Measurements from ENCODE around the gene KCNIP4. TPM values are rescaled to one million over a fixed set of nuclear protein-coding genes. Genes with fewer than 3 reads are reported as not detected.
A peak's percentile ranks its signal among the peaks of the same experiment; 100 is the strongest.

The KCNIP4 gene
- polyA plus RNA-seq, 4 donors = 1.3 to 3.7 TPM; not detected in 2

GRCh38 chr4:21792736-21793135, 155.8 kb downstream of the KCNIP4 start:
- H3K4me1 ChIP-seq (ENCODE audit: control insufficient read depth in 3 of 3, insufficient read depth in 2 of 3, low read depth in 1 of 3, low read length in 2 of 3) = no peaks in the 10 kb centered on the region
- no peak overlapping the region for H3K27ac ChIP-seq (ENCODE audit: low read depth in 1 of 3, low read length in 2 of 3)
- FAIRE-seq = no peak
- H3K27me3 ChIP-seq (ENCODE audit: control insufficient read depth in 3 of 3, insufficient read depth in 3 of 3, low read length in 3 of 3) = no peaks in the 10 kb centered on the region
- no peaks in the 10 kb centered on the region for H3K36me3 ChIP-seq (ENCODE audit: control insufficient read depth in 3 of 3, insufficient read depth in 2 of 3, low read depth in 1 of 3, low read length in 3 of 3)
- H3K9me3 ChIP-seq (ENCODE audit: control insufficient read depth in 2 of 2, insufficient read depth in 1 of 2, low read depth in 1 of 2, low read length in 1 of 2) = no peaks in the 10 kb centered on the region
- no peak overlapping the region for H3K4me3 ChIP-seq (ENCODE audit: low read depth in 1 of 3, low read length in 3 of 3)
- DNase-seq = no peak

GRCh38 chr4:21790438-21791029, 158.0 kb downstream of the KCNIP4 start:
- 37 to 42% (median 39%) methylated on average over 4 of the region's 4 CpGs for WGBS, 3 donors
- no peak overlapping the region for H3K27ac ChIP-seq (ENCODE audit: low read depth in 1 of 3, low read length in 2 of 3)
- H3K9me3 ChIP-seq (ENCODE audit: control insufficient read depth in 2 of 2, insufficient read depth in 1 of 2, low read depth in 1 of 2, low read length in 1 of 2) = no peaks in the 10 kb centered on the region
- DNase-seq = peak; percentile 14 to 30
- H3K27me3 ChIP-seq (ENCODE audit: control insufficient read depth in 3 of 3, insufficient read depth in 3 of 3, low read length in 3 of 3) = no peaks in the 10 kb centered on the region
- no peak for FAIRE-seq
- H3K4me1 ChIP-seq (ENCODE audit: control insufficient read depth in 3 of 3, insufficient read depth in 2 of 3, low read depth in 1 of 3, low read length in 2 of 3) = no peaks in the 10 kb centered on the region
- no peaks in the 10 kb centered on the region for H3K36me3 ChIP-seq (ENCODE audit: control insufficient read depth in 3 of 3, insufficient read depth in 2 of 3, low read depth in 1 of 3, low read length in 3 of 3)
- no peak overlapping the region for H3K4me3 ChIP-seq (ENCODE audit: low read depth in 1 of 3, low read length in 3 of 3)

- no peak overlapping the region for H3K4me3 ChIP-seq (ENCODE audit: low read depth in 1 of 3, low read length in 3 of 3)
- DNase-seq (no peak), FAIRE-seq (no peak)
- H3K27me3 ChIP-seq (ENCODE audit: control insufficient read depth in 3 of 3, insufficient read depth in 3 of 3, low read length in 3 of 3) = peaks cover 0 to 2% (median 0%) of the 10 kb centered on the region in 3 donors
- H3K9me3 ChIP-seq (ENCODE audit: control insufficient read depth in 2 of 2, insufficient read depth in 1 of 2, low read depth in 1 of 2, low read length in 1 of 2) = no peaks in the 10 kb centered on the region
- H3K4me1 ChIP-seq (ENCODE audit: control insufficient read depth in 3 of 3, insufficient read depth in 2 of 3, low read depth in 1 of 3, low read length in 2 of 3) = no peaks in the 10 kb centered on the region
- no peak overlapping the region for H3K27ac ChIP-seq (ENCODE audit: low read depth in 1 of 3, low read length in 2 of 3)
- H3K36me3 ChIP-seq (ENCODE audit: control insufficient read depth in 3 of 3, insufficient read depth in 2 of 3, low read depth in 1 of 3, low read length in 3 of 3) = no peaks in the 10 kb centered on the region
These were observed 168.4 kb downstream of the KCNIP4 start for GRCh38 chr4:21780148-21780547.

GRCh38 chr4:21778702-21779101, 169.9 kb downstream of the KCNIP4 start:
- WGBS, 3 donors = 25 to 39% (median 35%) methylated on average over 2 of the region's 2 CpGs
- Histone ChIP-seq H3K4me1 (ENCODE audit: control insufficient read depth in 3 of 3, insufficient read depth in 2 of 3, low read depth in 1 of 3, low read length in 2 of 3) (no peaks in the 10 kb centered on the region), H3K4me3 (ENCODE audit: low read depth in 1 of 3, low read length in 3 of 3) (no peak overlapping the region), H3K9me3 (ENCODE audit: control insufficient read depth in 2 of 2, insufficient read depth in 1 of 2, low read depth in 1 of 2, low read length in 1 of 2) (no peaks in the 10 kb centered on the region), H3K27me3 (ENCODE audit: control insufficient read depth in 3 of 3, insufficient read depth in 3 of 3, low read length in 3 of 3) (peaks cover 0 to 2% (median 0%) of the 10 kb centered on the region in 3 donors), H3K27ac (ENCODE audit: low read depth in 1 of 3, low read length in 2 of 3) (no peak overlapping the region), H3K36me3 (ENCODE audit: control insufficient read depth in 3 of 3, insufficient read depth in 2 of 3, low read depth in 1 of 3, low read length in 3 of 3) (no peaks in the 10 kb centered on the region)
- FAIRE-seq = no peak
- peak in 1 of 2 donors; percentile 12 for DNase-seq

GRCh38 chr4:21775703-21776102, 172.9 kb downstream of the KCNIP4 start:
- H3K4me1 ChIP-seq (ENCODE audit: control insufficient read depth in 3 of 3, insufficient read depth in 2 of 3, low read depth in 1 of 3, low read length in 2 of 3) = no peaks in the 10 kb centered on the region
- no peak overlapping the region for H3K27ac ChIP-seq (ENCODE audit: low read depth in 1 of 3, low read length in 2 of 3)
- no peak for FAIRE-seq
- peaks cover 0 to 2% (median 0%) of the 10 kb centered on the region in 3 donors for H3K27me3 ChIP-seq (ENCODE audit: control insufficient read depth in 3 of 3, insufficient read depth in 3 of 3, low read length in 3 of 3)
- no peak overlapping the region for H3K4me3 ChIP-seq (ENCODE audit: low read depth in 1 of 3, low read length in 3 of 3)
- no peak for DNase-seq
- H3K36me3 ChIP-seq (ENCODE audit: control insufficient read depth in 3 of 3, insufficient read depth in 2 of 3, low read depth in 1 of 3, low read length in 3 of 3) = no peaks in the 10 kb centered on the region
- 87 to 90% (median 89%) methylated on average over 3 of the region's 3 CpGs for WGBS, 3 donors
- H3K9me3 ChIP-seq (ENCODE audit: control insufficient read depth in 2 of 2, insufficient read depth in 1 of 2, low read depth in 1 of 2, low read length in 1 of 2) = no peaks in the 10 kb centered on the region

GRCh38 chr4:21769404-21770147, 179.0 kb downstream of the KCNIP4 start:
- no peak overlapping the region for H3K27ac ChIP-seq (ENCODE audit: low read depth in 1 of 3, low read length in 2 of 3)
- 39 to 46% (median 45%) methylated on average over 4 of the region's 4 CpGs for WGBS, 3 donors
- H3K27me3 ChIP-seq (ENCODE audit: control insufficient read depth in 3 of 3, insufficient read depth in 3 of 3, low read length in 3 of 3) = no peaks in the 10 kb centered on the region
- FAIRE-seq = no peak
- no peaks in the 10 kb centered on the region for H3K4me1 ChIP-seq (ENCODE audit: control insufficient read depth in 3 of 3, insufficient read depth in 2 of 3, low read depth in 1 of 3, low read length in 2 of 3)
- no peaks in the 10 kb centered on the region for H3K9me3 ChIP-seq (ENCODE audit: control insufficient read depth in 2 of 2, insufficient read depth in 1 of 2, low read depth in 1 of 2, low read length in 1 of 2)
- H3K36me3 ChIP-seq (ENCODE audit: control insufficient read depth in 3 of 3, insufficient read depth in 2 of 3, low read depth in 1 of 3, low read length in 3 of 3) = no peaks in the 10 kb centered on the region
- H3K4me3 ChIP-seq (ENCODE audit: low read depth in 1 of 3, low read length in 3 of 3) = no peak overlapping the region
- DNase-seq = no peak

GRCh38 chr4:21768349-21769310, 179.9 kb downstream of the KCNIP4 start:
- no peaks in the 10 kb centered on the region for H3K4me1 ChIP-seq (ENCODE audit: control insufficient read depth in 3 of 3, insufficient read depth in 2 of 3, low read depth in 1 of 3, low read length in 2 of 3)
- WGBS, 3 donors = 17 to 26% (median 20%) methylated on average over 6 of the region's 6 CpGs
- no peaks in the 10 kb centered on the region for H3K9me3 ChIP-seq (ENCODE audit: control insufficient read depth in 2 of 2, insufficient read depth in 1 of 2, low read depth in 1 of 2, low read length in 1 of 2)
- no peak overlapping the region for H3K27ac ChIP-seq (ENCODE audit: low read depth in 1 of 3, low read length in 2 of 3)
- H3K4me3 ChIP-seq (ENCODE audit: low read depth in 1 of 3, low read length in 3 of 3) = no peak overlapping the region
- H3K36me3 ChIP-seq (ENCODE audit: control insufficient read depth in 3 of 3, insufficient read depth in 2 of 3, low read depth in 1 of 3, low read length in 3 of 3) = no peaks in the 10 kb centered on the region
- H3K27me3 ChIP-seq (ENCODE audit: control insufficient read depth in 3 of 3, insufficient read depth in 3 of 3, low read length in 3 of 3) = no peaks in the 10 kb centered on the region
- peak; percentile 89 for FAIRE-seq
- DNase-seq = peak; percentile 42 to 44

- H3K9me3 ChIP-seq (ENCODE audit: control insufficient read depth in 2 of 2, insufficient read depth in 1 of 2, low read depth in 1 of 2, low read length in 1 of 2) = no peaks in the 10 kb centered on the region
- peak; percentile 44 to 53 for DNase-seq
- no peaks in the 10 kb centered on the region for H3K4me1 ChIP-seq (ENCODE audit: control insufficient read depth in 3 of 3, insufficient read depth in 2 of 3, low read depth in 1 of 3, low read length in 2 of 3)
- FAIRE-seq = no peak
- no peak overlapping the region for H3K4me3 ChIP-seq (ENCODE audit: low read depth in 1 of 3, low read length in 3 of 3)
- H3K36me3 ChIP-seq (ENCODE audit: control insufficient read depth in 3 of 3, insufficient read depth in 2 of 3, low read depth in 1 of 3, low read length in 3 of 3) = no peaks in the 10 kb centered on the region
- 32 to 35% (median 33%) methylated on average over 8 of the region's 8 CpGs for WGBS, 3 donors
- H3K27me3 ChIP-seq (ENCODE audit: control insufficient read depth in 3 of 3, insufficient read depth in 3 of 3, low read length in 3 of 3) = no peaks in the 10 kb centered on the region
- no peak overlapping the region for H3K27ac ChIP-seq (ENCODE audit: low read depth in 1 of 3, low read length in 2 of 3)
These were observed 182.7 kb downstream of the KCNIP4 start for GRCh38 chr4:21765810-21766407.
